ENCODE measurements around the gene ATP8A2. TPM values are rescaled to one million over a fixed set of nuclear protein-coding genes. Genes with fewer than 3 reads are reported as not detected.

ATP8A2 gene
- total RNA-seq, 1 experiment from 2014 or later = not detected

DNA sequence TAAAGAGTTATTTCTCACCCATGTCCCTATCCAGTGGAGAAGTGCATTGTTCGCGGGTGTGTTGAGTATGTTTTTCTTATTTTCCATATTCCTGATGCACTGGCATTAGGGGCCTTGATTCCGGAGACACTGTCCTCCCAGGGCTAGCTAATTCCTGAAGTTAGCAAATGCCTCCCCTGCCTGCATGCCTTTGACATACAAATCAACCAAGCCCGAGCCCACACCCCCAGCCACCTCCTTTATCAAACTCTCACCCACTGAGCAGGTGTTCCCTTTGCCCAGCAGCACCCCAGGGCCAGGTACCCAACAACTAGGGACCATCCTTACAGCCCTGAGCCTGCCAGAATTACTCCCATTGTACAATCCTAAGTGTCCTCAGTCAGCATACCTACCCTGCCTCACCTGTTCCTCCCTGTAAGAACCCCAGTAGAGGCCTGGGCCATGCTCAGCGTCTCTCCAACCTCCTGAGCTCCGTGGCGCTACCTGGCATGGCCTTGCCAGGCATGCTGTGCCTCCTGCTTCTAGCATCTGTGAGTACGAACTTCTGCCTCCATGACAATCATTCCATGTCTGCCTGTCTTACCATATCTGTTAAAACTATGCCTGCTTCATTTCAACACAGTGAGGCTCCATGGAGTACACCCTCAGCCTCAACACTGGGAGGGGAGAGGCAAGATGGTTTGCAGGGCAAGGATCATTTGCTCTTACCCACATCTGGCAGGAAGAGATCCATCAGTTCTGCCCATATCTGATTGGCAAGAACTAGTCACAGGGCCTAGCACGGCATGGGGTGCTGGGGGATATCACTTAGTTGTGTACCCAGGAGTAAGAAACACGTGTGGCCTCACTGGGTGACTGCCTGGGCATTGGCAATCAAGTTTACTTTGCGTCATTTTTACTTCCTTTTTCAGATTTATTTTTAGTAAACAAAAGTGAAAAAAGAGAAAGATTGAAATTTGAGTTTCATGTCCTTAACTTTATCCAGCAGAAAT lies 476.2 kb downstream of the ATP8A2 start:
- in situ Hi-C loops (cut with HindIII; ENCODE audit: low sequenced_read_pairs) = no loop called here
- no peak for DNase-seq (ENCODE audit: low spot score)

DNA sequence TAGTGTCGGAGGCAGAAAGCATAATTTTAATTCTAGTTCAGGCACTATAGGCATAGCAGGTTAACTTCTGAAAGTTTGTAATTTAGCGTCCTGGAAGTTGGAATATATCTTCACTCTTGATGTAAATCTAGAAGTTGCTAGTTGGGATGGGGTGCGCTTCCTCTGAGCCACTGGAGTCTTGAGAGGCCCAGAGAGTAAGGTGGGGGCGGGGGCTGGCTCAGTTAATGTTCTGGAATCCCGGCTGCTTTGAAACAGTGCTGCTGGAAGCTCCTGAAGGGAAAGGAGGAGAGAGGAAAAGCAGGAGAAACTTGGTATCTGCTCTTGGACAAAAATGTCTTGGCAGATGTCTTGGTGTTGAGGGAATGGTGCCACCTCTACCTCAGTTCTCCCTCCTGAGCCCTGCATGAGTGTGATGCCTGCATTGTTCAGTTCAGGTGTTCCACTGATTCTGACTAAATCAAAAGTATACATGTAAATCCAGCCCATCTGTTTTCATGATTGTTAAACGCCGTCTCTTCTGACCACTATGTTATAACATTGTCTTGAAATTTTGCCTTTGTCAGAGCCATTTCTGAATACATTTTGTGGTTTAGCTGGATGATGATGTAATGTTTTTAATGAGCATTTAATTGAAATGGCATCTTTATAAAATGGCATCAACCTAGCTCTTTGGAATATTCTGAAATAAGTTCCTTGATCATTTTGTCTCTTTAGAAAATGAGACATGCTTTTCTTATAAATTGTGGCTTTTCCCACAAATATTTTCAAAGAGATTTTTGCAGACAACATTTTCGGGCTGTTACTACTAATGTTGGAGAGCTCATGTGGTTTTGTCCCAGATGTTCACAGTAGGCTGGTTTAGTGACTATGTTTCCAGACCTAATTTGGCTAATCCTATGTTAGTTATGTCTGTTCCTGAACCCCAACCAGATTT lies 477.3 kb downstream of the ATP8A2 start:
- in situ Hi-C loops (cut with HindIII; ENCODE audit: low sequenced_read_pairs) = no loop called here

DNA sequence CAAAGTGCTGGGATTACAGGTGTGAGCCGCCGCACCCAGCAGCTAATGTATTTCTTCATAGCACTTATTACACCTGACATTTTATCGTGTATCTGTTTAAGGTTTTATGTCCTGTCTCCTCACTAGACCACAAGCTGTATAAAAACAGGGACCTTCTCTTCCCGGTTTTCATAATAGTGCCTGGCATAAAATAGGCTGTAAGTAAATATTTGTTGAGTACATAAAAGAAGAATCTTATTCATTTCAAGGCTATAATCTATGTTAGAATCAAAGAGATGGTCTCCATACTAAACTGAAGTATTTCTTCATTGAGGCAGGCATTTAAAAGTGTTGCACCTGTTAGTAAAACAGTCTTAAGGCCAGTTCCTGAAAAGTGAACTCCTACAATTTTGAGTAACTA lies 486.1 kb downstream of the ATP8A2 start:
- in situ Hi-C loops (cut with HindIII; ENCODE audit: low sequenced_read_pairs) = no loop called here
- DNase-seq (ENCODE audit: low spot score) = no peak

More for the DNA sequence above, 477.3 kb downstream of the ATP8A2 start:
- no peak for DNase-seq (ENCODE audit: low spot score)

DNA sequence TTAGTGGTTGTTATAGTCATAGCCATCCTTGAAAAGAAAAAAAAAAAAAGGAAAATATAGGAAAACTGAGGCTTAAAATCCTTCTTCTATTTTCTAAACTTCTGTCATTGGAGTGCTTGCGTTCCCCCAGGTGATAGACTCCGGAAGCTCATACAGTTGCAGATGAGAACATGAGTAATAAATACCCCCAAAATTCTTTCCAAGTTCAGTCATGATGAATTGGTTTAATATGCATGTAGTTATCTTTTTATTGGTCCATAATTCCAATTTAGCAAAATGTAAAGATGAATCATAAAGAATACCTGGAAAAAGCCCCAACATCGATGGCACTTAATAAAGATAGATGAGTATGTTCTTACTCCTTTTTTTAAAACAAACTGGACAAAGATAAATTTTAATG lies 487.8 kb downstream of the ATP8A2 start:
- DNase-seq (ENCODE audit: low spot score) = no peak
- in situ Hi-C loops (cut with HindIII; ENCODE audit: low sequenced_read_pairs) = no loop called here

DNA sequence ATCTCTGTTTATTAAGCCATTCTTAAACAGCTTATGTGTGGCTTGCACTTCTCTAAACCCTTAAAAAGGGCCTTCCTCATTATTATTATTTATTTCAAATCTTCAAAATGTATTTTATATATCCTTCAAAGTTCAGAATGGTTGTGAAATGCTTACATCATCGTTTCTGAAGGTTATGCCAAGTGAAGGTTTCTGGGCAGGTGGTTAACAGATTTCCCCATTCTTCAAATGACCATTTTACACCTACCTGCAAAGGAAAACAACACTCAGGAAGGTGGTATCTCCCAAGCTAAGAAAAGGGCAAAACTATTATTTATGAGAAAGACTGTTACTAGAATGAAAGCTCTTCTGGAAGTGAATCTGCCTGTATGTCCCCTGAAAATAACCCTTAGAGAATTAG lies 488.5 kb downstream of the ATP8A2 start:
- no peak for DNase-seq (ENCODE audit: low spot score)
- in situ Hi-C loops (cut with HindIII; ENCODE audit: low sequenced_read_pairs) = no loop called here

DNA sequence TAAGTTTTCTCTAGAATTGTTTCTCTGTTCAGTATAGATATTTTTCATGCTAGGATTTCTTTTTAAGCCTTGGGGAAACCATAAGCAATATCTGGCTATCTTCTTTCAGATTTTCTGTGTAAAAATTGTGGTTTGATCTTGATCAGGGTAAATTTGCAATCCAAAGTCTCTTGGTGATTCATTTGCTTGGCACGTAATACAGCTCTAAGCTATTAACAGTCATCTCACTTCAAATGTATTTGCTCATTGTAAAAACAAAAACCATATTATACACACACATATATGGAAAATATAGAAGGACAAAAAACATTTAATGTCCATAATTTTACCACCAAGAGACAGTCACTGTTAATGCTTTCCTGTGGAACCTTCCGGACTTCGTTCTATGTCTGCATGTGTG lies 489.1 kb downstream of the ATP8A2 start:
- no peak for DNase-seq (ENCODE audit: low spot score)
- in situ Hi-C loops (cut with HindIII; ENCODE audit: low sequenced_read_pairs) = no loop called here

DNA sequence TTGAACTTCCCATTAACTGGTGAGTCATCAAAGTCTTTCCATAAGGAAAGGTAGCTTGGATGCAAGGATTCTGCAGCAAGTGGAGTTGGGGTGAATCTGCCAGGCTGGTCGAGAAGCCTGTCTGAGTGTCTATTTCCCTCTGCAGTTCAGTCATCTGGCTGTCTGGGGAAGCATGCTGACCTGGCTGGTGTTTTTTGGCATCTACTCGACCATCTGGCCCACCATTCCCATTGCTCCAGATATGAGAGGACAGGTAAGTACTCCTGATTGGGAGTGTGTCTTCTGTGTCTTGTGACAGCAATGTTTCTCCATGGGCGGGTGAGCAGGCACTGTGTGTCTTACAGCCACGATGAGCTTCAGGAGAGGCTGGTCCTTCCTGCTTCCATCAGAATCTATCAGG lies 490.4 kb downstream of the ATP8A2 start:
- DNase-seq (ENCODE audit: low spot score) = peak; percentile 73
- in situ Hi-C loops (cut with HindIII; ENCODE audit: low sequenced_read_pairs) = no loop called here

DNA sequence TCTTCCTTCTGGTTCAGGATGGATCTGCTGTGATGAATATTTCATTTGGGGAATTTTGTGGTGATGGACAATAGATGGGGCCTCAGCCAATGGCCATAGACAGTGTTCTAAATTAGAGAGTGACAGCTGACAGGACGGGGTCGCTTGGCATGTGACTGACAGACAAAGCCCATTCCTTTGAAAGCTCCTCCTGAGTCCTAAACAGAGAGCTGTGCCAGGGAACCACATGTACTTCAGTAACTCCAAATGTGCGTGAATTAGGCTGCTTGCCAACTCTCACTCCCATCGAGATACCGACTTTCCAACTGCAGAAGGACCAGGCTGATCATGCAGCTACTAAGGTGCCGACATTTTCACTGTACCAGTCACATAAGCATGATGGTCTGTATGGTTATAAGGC lies 492.3 kb downstream of the ATP8A2 start:
- DNase-seq (ENCODE audit: low spot score) = peak; percentile 74
- in situ Hi-C loops (cut with HindIII; ENCODE audit: low sequenced_read_pairs) = no loop called here

DNA sequence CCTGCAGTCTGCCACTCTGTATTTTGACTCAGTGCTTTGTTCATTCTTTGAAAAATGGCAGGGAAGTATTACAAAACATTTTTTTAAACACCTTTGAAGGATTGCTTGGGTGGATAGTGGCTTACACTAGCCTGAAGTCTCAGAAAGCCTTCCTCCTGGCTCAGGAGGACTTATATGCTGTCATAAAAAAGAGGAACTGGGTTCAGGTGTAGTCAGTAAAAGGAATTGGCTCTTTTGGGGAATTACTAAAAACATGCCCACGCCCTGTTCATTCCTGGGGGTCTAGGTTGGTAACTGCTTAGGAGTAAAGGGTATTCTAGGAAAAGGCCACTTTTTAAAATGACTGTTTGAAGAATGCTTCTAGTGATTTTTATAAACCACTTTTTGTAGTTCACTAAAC lies 493.2 kb downstream of the ATP8A2 start:
- in situ Hi-C loops (cut with HindIII; ENCODE audit: low sequenced_read_pairs) = no loop called here
- no peak for DNase-seq (ENCODE audit: low spot score)

DNA sequence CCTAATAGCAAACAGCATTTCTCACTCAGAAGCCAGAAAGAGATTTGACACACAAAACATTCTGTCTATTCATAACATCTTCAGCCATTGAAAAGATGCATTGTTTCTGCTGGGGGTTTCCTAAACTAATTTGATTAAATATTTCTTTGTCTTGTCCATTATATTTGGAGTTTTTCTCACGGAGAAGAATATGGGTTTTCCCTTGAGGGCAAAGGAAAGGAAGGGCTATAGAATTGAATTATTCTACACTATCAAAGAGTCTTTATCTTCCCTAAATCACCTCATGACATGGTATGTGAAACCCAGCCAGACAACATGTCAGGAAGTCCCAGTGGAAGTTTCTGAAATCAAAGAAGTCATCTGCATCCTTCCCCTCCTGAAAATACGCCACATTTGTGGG lies 493.6 kb downstream of the ATP8A2 start:
- DNase-seq (ENCODE audit: low spot score) = no peak
- in situ Hi-C loops (cut with HindIII; ENCODE audit: low sequenced_read_pairs) = no loop called here

DNA sequence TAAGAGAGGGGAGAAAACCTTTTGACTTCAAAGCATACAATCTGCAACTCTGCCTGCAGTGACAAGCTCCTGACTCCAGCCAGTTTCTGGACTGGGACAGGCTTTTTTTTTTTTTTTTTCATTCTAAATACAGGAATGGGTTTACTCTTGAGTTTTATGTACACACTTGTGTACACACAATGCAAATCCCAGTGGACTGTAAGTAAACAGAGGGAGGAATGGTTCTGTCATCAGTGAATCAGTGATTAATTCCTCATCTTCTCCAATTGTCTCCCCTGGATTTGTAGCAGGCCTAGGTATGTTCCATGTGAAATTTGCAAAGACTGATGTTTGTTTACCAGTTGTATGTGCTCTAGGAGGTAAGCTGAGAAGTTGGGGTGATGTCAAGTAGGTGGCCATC lies 495.3 kb downstream of the ATP8A2 start:
- in situ Hi-C loops (cut with HindIII; ENCODE audit: low sequenced_read_pairs) = no loop called here
- no peak for DNase-seq (ENCODE audit: low spot score)

DNA sequence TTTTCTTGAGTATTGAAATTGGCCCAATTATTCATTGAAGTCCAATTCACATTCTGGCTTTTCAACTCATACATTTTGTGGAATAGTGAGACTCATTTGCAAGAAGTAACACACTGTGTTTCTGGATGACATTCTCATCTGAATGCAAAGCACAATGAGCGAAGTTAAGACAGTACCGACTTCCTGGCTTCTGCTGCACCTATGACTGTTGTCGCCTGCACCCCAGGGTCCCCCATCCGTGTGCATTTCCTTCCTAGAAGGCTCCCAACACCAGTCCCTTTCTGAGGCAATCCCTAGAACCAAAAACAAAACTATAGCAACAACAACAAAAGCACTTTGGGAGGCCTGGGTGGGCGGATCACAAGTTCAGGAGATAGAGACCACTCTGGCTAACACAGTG lies 496.7 kb downstream of the ATP8A2 start:
- in situ Hi-C loops (cut with HindIII; ENCODE audit: low sequenced_read_pairs) = no loop called here
- no peak for DNase-seq (ENCODE audit: low spot score)

DNA sequence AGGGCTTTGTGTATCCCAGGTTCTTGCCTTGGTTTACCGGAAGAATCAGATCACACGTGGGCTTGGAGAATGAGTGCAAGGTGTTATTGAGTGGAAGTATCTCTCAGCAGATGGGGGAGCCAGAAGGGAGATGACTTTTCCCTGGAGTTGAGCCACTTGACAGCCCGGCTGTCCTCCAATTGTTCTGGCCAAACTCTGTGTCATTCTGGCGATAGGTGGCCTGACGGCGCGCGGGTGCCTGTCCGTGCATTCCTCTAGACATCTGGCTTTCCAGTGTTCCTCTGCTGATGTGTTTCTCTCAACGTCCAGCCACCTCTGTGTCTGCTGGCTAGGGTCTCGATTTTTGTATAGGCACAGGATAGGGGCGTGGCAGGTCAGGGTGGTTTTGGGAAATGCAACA lies 498.2 kb downstream of the ATP8A2 start:
- in situ Hi-C loops (cut with HindIII; ENCODE audit: low sequenced_read_pairs) = no loop called here
- DNase-seq (ENCODE audit: low spot score) = peak; percentile 90

DNA sequence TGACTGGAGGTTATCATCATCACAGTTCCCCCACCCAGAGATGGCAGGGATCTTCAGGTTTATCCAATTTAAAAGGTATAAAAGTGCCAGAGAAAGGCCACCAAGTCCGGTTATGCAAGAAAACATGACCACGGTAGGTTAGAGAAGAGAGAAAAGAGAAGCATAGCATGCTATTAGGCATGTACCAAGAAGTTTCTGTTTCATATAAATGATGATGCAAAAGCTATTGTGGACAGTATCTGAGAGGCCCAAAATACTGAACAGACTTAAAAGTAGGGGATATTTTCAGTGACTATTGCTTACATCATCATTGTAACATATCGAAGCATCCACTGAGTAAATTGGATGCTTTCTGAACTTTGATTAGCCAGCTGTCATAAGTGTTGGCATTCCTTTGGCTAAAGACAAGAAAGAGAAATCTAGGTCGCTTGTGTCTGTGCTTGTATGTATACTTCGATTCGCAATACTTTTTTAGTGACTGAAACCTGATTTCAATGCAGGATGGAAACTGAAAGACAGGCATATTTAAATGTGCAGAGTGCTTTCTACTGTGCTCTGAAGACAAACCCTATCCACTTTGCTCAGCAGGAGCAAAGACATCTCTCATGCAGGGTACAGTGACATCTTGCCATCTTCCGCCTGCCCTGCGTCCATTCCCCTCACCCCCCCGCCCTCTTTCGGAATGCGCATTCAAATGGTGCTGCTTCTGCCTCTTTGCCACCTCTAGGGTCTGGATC lies 499.8 kb downstream of the ATP8A2 start:
- no peak for DNase-seq (ENCODE audit: low spot score)
- in situ Hi-C loops (cut with HindIII; ENCODE audit: low sequenced_read_pairs) = no loop called here

DNA sequence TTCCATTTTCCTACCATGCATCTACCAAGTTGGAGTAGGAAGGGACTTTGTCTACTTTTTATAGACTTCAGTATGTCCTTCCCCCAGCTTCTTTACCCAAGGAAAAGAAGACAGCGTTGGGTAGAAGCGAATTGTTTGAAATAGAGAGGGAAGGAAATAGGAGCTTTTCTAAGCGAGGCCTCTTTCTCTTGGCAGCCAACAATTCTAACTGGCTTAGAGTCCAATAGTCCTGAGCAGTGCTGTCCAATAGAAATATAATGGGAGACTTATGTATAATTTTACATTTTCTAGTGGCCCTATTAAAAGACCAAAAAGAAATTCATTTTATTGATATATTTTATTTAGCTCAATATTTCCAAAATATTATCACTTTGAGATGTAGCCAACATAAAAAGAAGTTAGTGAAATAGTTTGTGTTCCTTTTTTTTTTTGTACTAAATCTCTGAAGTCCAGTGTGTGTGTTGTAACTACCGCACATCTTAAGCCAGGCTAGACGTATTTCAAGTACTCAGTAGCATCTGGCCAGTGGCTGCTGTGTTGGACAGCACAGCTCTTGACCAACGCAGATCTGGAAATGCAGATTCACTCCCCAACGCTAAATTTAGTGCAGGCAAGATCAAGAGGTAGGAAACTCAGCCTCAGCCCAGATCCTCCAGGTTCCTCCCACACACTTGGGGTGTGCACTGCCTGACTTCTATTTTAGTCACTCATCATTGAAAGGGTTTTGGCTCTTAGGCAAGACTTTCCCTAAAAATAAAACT lies 500.9 kb downstream of the ATP8A2 start:
- no peak for DNase-seq (ENCODE audit: low spot score)
- in situ Hi-C loops (cut with HindIII; ENCODE audit: low sequenced_read_pairs) = no loop called here

DNA sequence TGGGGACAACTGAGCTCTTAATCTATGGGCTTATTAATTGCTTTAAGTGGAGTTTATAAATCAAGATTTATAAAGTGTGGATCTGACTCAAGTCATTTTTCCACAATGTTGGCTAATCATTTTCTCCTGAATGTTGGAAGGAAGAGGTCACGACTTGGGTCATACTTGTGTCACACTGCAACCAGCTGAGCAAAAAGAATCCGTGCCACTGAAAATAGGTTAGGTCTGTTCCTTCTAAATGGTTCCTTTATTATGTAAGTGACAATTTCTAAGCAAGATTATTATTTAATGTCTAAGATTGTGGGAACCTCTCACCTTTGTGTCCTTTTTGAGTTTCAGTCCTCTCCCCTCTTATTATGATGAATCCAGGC lies 501.5 kb downstream of the ATP8A2 start:
- no peak for DNase-seq (ENCODE audit: low spot score)
- in situ Hi-C loops (cut with HindIII; ENCODE audit: low sequenced_read_pairs) = no loop called here

DNA sequence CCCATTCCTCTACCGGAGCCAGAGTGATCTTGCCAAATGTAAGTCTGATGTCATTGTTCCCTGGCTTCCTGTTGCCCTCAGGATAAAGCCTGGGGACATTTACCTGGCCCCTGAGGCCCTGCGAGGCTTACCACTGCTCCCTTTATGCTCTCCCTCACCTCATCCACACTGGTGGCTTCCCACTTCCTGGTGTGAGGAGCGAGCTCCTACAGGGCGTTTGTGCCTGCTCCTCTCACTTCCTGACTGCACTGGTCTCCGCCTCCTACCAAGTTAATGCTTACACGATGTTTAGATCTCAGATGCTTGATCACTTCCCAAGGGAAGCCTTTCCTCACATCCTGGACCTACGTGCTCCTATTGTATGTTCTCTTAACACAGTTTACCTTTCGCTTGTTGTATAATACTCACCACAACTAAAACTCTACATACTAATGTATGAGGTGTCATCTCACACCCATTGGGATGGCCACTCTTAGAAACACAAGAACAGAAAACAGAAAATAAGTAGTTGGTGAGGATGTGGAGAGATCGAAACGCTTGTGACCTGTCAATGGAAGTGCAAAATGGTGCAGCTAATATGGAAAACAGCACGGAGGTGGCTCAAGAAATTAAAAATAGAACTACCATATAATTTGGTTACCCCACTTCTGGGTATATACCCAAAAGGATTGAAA lies 502.4 kb downstream of the ATP8A2 start:
- in situ Hi-C loops (cut with HindIII; ENCODE audit: low sequenced_read_pairs) = no loop called here
- DNase-seq (ENCODE audit: low spot score) = no peak

DNA sequence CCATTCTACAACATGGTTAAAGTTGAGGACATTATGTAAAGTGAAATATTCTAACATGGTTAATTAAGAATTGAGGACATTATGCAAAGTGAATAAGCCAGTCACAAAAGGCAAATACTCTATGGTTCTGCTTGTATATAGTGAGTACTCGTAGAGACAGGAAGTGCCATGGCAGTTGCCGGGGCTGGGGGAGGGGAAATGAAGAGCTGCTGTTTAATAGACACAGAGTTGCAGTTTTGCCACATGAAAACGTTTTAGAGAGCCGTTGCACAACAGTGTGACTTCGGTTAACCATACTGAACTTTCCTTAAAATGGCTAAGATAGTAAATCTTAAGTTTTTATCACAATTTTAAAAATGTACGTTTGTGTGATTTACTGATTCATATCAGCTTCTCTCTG lies 503.1 kb downstream of the ATP8A2 start:
- in situ Hi-C loops (cut with HindIII; ENCODE audit: low sequenced_read_pairs) = no loop called here
- no peak for DNase-seq (ENCODE audit: low spot score)
